ENCODE measurements around the gene C16orf46. TPM values are rescaled to one million over a fixed set of nuclear protein-coding genes. Genes with fewer than 3 reads are reported as not detected.
"Not testable (repeated sequence)": the region's sequence is repeated elsewhere in the genome, so short reads cannot be mapped to it uniquely, and the experiment has no call there.

Gene C16orf46
- total and polyA plus RNA-seq, 7 donors: 0.06 to 1.3 (median 0.56) TPM

DNA sequence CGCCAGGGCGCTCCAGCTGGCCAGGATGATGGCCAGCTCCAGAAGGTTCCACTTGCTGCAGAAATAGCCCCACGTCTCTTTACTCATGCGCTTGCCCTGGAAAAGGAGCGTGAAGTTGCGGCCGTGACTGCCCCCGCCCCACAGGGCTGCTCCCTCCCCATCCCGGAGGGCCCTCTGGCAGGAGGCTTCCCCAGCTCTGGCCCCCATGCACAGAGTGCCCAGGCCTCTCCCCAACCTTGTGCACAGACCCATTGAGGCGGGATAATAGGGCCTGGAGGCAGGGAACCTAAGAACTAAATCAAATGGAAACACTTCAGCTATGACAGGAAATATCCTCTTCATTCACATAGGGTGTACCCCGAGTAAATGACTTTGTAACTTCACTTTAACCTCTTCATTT lies 40.4 kb upstream of the C16orf46 start:
- TF ChIP-seq, protein P1, sequence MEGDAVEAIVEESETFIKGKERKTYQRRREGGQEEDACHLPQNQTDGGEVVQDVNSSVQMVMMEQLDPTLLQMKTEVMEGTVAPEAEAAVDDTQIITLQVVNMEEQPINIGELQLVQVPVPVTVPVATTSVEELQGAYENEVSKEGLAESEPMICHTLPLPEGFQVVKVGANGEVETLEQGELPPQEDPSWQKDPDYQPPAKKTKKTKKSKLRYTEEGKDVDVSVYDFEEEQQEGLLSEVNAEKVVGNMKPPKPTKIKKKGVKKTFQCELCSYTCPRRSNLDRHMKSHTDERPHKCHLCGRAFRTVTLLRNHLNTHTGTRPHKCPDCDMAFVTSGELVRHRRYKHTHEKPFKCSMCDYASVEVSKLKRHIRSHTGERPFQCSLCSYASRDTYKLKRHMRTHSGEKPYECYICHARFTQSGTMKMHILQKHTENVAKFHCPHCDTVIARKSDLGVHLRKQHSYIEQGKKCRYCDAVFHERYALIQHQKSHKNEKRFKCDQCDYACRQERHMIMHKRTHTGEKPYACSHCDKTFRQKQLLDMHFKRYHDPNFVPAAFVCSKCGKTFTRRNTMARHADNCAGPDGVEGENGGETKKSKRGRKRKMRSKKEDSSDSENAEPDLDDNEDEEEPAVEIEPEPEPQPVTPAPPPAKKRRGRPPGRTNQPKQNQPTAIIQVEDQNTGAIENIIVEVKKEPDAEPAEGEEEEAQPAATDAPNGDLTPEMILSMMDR (IDR thresholded peaks at IDR 0.05): no peak
- WGBS, 3 donors: 53 to 65% (median 60%) methylated on average over 11 of the region's 11 CpGs
- peaks cover 0 to 3% (median 0%) of the 10 kb centered on the region in 3 donors for H3K27me3 ChIP-seq (ENCODE audit: insufficient read depth in 3 of 3, low read length in 2 of 3)

DNA sequence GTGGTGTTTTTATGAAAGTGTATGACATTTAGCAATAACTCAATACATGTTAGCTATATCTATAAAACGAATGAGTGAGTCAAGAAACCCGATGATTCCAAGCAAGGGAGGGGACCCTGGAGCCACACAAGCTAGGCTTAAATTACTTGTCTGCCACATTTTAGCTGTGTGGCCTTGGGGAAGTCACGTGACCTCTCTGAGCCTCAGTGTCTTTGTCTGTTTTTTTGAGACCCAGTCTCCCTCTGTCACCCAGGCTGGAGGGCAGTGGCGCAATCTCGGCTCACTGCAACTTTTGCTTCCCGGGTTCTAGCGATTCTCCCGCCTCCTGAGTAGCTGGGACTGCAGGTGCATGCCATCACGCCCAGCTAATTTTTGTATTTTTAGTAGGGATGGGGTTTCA lies 39.2 kb upstream of the C16orf46 start:
- no peak overlapping the region for H3K27ac ChIP-seq
- H3K4me1 ChIP-seq: no peaks in the 10 kb centered on the region
- no peak overlapping the region for H3K4me3 ChIP-seq
- TF ChIP-seq, protein P1 (IDR thresholded peaks at IDR 0.05): no peak
- no peak for DNase-seq
- no peaks in the 10 kb centered on the region for H3K36me3 ChIP-seq (ENCODE audit: insufficient read depth in 1 of 2, low read depth in 1 of 2)
- no peak for ATAC-seq
- intact Hi-C loops (cut with DNase I): no loop called here
- no peaks in the 10 kb centered on the region for H3K9me3 ChIP-seq
- H3K27me3 ChIP-seq (ENCODE audit: insufficient read depth in 3 of 3, low read length in 2 of 3): peaks cover 0 to 3% (median 0%) of the 10 kb centered on the region in 3 donors
- WGBS, 3 donors: 77 to 81% (median 81%) methylated on average over 9 of the region's 9 CpGs

More for the DNA sequence above, 40.4 kb upstream of the C16orf46 start:
- H3K36me3 ChIP-seq (ENCODE audit: insufficient read depth in 1 of 2, low read depth in 1 of 2): no peaks in the 10 kb centered on the region
- H3K9me3 ChIP-seq: no peaks in the 10 kb centered on the region
- intact Hi-C loops (cut with DNase I): no loop called here
- no peaks in the 10 kb centered on the region for H3K4me1 ChIP-seq
- no peak overlapping the region for H3K27ac ChIP-seq
- ATAC-seq: no peak
- DNase-seq: no peak
- no peak overlapping the region for H3K4me3 ChIP-seq

DNA sequence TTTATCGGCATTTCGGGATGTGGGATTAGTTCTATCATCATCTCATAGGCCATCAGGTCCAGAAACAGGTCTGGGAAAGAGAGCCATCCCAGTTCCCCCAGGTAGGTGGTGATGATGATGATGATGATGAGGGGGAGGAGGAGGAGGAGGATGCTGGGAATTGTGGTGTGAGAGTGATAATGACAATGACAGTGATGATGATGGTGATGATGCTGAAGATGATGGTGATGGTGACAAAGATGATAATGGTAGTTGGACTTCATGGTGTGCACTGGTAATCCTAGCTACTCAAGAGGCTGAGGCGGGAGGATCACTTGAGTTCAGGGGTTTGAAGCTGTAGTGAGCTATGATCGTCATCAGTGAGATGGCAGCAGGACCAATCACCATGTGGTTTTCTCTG lies 35.4 kb upstream of the C16orf46 start:
- H3K4me3 ChIP-seq: no peak overlapping the region
- H3K36me3 ChIP-seq (ENCODE audit: insufficient read depth in 1 of 2, low read depth in 1 of 2): no peaks in the 10 kb centered on the region
- H3K27me3 ChIP-seq (ENCODE audit: insufficient read depth in 3 of 3, low read length in 2 of 3): peaks cover 0 to 4% (median 0%) of the 10 kb centered on the region in 3 donors
- TF ChIP-seq, protein P1 (IDR thresholded peaks at IDR 0.05): no peak
- H3K9me3 ChIP-seq: no peaks in the 10 kb centered on the region
- H3K4me1 ChIP-seq: no peaks in the 10 kb centered on the region
- intact Hi-C loops (cut with DNase I): no loop called here
- ATAC-seq (no peak), DNase-seq (no peak)
- H3K27ac ChIP-seq: no peak overlapping the region
- 90 to 98% (median 94%) methylated on average over 4 of the region's 4 CpGs for WGBS, 3 donors

DNA sequence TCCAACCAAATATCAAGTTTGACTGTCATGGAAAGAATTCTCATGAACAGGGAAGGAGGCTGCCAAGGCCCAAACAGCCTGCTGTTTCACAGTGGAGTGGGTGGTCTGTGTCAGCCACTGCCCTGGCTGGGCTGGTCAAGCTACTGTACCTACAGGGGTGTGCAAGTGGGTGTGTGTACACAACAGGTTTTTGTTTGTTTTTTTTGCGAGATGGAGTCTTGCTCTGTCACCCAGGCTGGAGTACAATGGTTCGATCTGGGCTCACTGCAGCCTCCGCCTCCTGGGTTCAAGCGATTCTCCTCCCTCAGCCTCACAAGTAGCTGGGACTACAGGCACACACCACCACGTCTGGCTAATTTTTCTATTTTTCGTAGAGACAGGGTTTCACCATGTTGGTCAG lies 32.2 kb upstream of the C16orf46 start:
- H3K4me1 ChIP-seq; intact Hi-C loops (cut with DNase I); H3K4me3 ChIP-seq; H3K9me3 ChIP-seq; H3K36me3 ChIP-seq (ENCODE audit: insufficient read depth in 1 of 2, low read depth in 1 of 2); DNase-seq; H3K27ac ChIP-seq; ATAC-seq; H3K27me3 ChIP-seq (ENCODE audit: insufficient read depth in 3 of 3, low read length in 2 of 3): not testable (repeated sequence)
- 89 to 94% (median 94%) methylated on average over 6 of the region's 6 CpGs for WGBS, 3 donors

DNA sequence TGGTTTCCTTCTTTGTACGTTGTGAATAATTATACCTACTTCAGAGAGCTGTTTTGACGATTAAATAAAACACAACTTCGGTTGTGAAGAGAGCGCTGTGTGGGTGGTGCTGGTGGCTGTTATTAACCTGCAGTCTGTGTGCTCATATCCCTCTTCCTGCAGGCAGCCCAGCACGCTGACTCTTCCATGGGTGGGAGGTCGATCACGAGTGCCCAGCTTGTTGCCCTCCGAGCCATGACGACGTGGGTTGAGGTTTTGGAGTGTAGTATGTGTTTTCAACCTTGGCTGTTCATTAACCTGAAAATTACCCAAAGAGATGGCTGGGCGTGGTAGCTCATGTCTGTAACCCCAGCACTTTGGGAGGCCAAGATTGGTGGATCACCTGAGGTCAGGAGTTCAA lies 30.5 kb upstream of the C16orf46 start:
- Histone ChIP-seq H3K36me3 (ENCODE audit: insufficient read depth in 1 of 2, low read depth in 1 of 2) (no peaks in the 10 kb centered on the region), H3K27me3 (ENCODE audit: insufficient read depth in 3 of 3, low read length in 2 of 3) (peaks cover 0 to 1% (median 0%) of the 10 kb centered on the region in 3 donors), H3K9me3 (no peaks in the 10 kb centered on the region), H3K27ac (no peak overlapping the region), H3K4me1 (no peaks in the 10 kb centered on the region), H3K4me3 (no peak overlapping the region)
- intact Hi-C loops (cut with DNase I): no loop called here
- 80 to 85% (median 81%) methylated on average over 11 of the region's 11 CpGs for WGBS, 3 donors
- DNase-seq (no peak), ATAC-seq (no peak)
- TF ChIP-seq, protein P1 (IDR thresholded peaks at IDR 0.05): no peak

All from psoas muscle (tissue), 8 donors.